Activated effector memory CD4-positive, alpha-beta T cell treated with anti-CD3 and anti-CD28 coated beads, Interleukin-2, amount 50 U/mL, for 16 hours (primary cell): ENCODE results near the gene ARHGEF38.
"Not testable (repeated sequence)": the region's sequence is repeated elsewhere in the genome, so short reads cannot be mapped to it uniquely, and the experiment has no call there.

Experiments used
- DNase-seq: peaks from one replicate; pipeline ENCODE4 v3.0.0-alpha.2; 2020

The ARHGEF38 gene

DNA sequence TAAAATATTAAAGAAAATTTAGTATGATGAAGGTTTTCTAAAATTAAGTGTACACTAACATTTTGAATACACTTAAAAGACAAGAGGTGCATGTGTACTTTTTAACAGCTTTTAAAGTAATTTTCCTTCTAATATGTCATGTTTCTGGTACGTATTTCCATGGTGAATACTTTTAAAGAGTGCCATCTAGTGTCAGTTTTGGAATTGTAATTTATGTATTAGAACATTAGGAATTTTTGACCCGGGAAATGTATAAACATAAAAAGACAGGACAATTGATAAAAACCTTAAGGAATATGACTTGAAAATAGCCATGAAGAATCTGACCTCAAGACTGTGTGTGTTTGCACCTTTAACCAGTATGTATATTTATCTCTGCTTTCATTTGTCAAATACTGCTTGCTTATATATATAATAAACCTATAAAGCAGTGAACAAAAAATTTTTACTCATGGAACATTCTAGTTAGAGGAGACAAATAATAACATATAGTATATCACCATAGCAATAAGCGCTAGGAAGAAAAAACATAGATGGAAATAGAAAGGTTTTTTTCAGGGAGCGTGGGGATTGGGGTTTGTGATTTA, 163.4 kb downstream of the ARHGEF38 start:
- no peak for DNase-seq

GRCh38 chr4:105719204-105719603, 166.8 kb downstream of the ARHGEF38 start:
- no peak for DNase-seq

- no peak for DNase-seq
These were observed 173.2 kb downstream of the ARHGEF38 start for GRCh38 chr4:105725623-105726022.

GRCh38 chr4:105729895-105730294, 177.5 kb downstream of the ARHGEF38 start:
- DNase-seq, result not testable (repeated sequence)
